GM21717 (cell line): Measurements from ENCODE around the gene ZFR2.
"Not testable (repeated sequence)": the region's sequence is repeated elsewhere in the genome, so short reads cannot be mapped to it uniquely, and the experiment has no call there.

Experiments used
- ATAC-seq: cut with Tn5 transposase; IDR thresholded peaks from one replicate; pipeline ENCODE4 v1.9.1; 2021; ENCODE audit warnings: mild to moderate bottlenecking, moderate library complexity; ENCODE audit not compliant: unreplicated experiment

Gene ZFR2

GRCh38 chr19:3758297-3758696, 110.5 kb downstream of the ZFR2 start:
- ATAC-seq = not testable (repeated sequence)

- ATAC-seq = not testable (repeated sequence)
Measured at GRCh38 chr19:3757705-3758104, 111.1 kb downstream of the ZFR2 start.
